ENCODE data around the gene UBE3A. TPM values are rescaled to one million over a fixed set of nuclear protein-coding genes. Genes with fewer than 3 reads are reported as not detected.
A peak's percentile ranks its signal among the peaks of the same experiment; 100 is the strongest.
"Not testable (repeated sequence)": the region's sequence is repeated elsewhere in the genome, so short reads cannot be mapped to it uniquely, and the experiment has no call there.

UBE3A gene
- polyA plus RNA-seq, 4 donors: 14.6 to 52.5 (median 17.6) TPM

DNA sequence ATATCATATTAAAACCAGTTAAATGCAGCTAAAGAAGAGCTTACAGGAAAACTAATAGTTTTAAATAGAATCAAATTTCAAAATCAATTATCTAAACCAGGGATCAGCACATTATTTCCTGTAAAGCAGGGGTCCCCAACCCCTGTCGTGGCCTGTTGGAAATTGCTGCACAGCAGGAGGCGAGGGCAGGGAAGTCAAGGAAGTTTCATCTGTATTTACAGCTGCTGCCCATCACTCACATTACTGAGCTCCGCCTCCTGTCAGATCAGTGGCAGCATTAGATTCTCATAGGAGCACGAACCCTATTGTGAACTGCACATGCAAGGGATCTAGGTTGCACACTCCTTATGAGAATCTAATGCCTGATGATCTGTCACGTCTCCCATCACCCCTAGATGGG lies 14.4 kb upstream of the UBE3A start:
- H3K27me3 ChIP-seq (ENCODE audit: control insufficient read depth in 3 of 3, insufficient read depth in 3 of 3, low read length in 3 of 3); H3K9me3 ChIP-seq (ENCODE audit: control insufficient read depth in 2 of 2, insufficient read depth in 1 of 2, low read depth in 1 of 2, low read length in 1 of 2); H3K4me3 ChIP-seq (ENCODE audit: low read depth in 1 of 3, low read length in 3 of 3); H3K27ac ChIP-seq (ENCODE audit: low read depth in 1 of 3, low read length in 2 of 3); DNase-seq; FAIRE-seq; H3K4me1 ChIP-seq (ENCODE audit: control insufficient read depth in 3 of 3, insufficient read depth in 2 of 3, low read depth in 1 of 3, low read length in 2 of 3); H3K36me3 ChIP-seq (ENCODE audit: control insufficient read depth in 3 of 3, insufficient read depth in 2 of 3, low read depth in 1 of 3, low read length in 3 of 3): not testable (repeated sequence)
- WGBS, 3 donors: 83 to 84% (median 83%) methylated on average over 4 to 5 of the region's 5 CpGs

DNA sequence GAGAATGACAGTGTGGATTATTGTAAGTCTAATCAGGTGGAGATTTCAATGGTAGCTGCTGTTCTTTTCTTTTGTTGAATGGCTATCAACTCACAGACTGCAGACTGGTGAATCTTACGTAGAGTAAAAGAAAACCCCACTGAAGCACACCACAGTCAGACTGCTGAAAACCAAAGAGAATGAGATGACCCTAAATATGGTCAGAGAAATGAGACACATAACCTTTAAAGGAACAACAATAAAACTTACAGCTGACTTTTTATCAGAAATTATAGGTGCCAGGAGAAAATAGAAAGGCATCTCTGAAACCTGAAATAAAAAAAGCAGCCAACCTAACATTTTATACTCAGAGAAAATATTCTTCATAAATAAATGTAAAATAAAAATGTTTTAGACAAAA lies 12.7 kb upstream of the UBE3A start:
- H3K4me1 ChIP-seq (ENCODE audit: control insufficient read depth in 3 of 3, insufficient read depth in 2 of 3, low read depth in 1 of 3, low read length in 2 of 3): no peaks in the 10 kb centered on the region
- no peaks in the 10 kb centered on the region for H3K27me3 ChIP-seq (ENCODE audit: control insufficient read depth in 3 of 3, insufficient read depth in 3 of 3, low read length in 3 of 3)
- H3K27ac ChIP-seq (ENCODE audit: low read depth in 1 of 3, low read length in 2 of 3): no peak overlapping the region
- no peak for DNase-seq
- 91 to 100% (median 98%) methylated on average over 1 of the region's 1 CpG for WGBS, 3 donors
- no peak for FAIRE-seq
- H3K36me3 ChIP-seq (ENCODE audit: control insufficient read depth in 3 of 3, insufficient read depth in 2 of 3, low read depth in 1 of 3, low read length in 3 of 3): no peaks in the 10 kb centered on the region
- H3K4me3 ChIP-seq (ENCODE audit: low read depth in 1 of 3, low read length in 3 of 3): no peak overlapping the region
- peaks cover 0 to 6% of the 10 kb centered on the region in 2 donors for H3K9me3 ChIP-seq (ENCODE audit: control insufficient read depth in 2 of 2, insufficient read depth in 1 of 2, low read depth in 1 of 2, low read length in 1 of 2)

DNA sequence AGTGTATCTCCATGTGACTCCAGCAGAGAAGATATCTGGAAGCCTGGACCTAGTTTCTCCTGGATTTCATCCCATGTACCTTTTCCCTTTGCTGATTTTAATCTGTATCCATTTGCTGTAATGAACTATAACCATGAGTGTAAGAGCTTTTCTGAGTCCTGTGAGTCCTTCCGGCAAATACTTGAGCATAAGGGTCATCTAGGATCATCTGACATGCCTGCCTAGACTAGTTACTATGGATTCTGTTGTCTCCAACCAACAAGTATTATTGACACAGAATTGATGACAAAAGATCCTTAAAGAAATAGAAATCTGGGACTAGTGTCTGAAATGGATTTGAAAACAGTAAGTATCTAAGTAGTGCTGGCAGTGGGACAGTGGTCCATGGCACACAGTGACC lies 11.3 kb upstream of the UBE3A start:
- DNase-seq: no peak
- 96 to 100% (median 98%) methylated on average over 1 of the region's 1 CpG for whole genome bisulfite sequencing, 3 donors
- no peak for FAIRE-seq
- Histone ChIP-seq H3K27ac (ENCODE audit: low read depth in 1 of 3, low read length in 2 of 3) (no peak overlapping the region), H3K9me3 (ENCODE audit: control insufficient read depth in 2 of 2, insufficient read depth in 1 of 2, low read depth in 1 of 2, low read length in 1 of 2) (peaks cover 0 to 6% of the 10 kb centered on the region in 2 donors), H3K4me3 (ENCODE audit: low read depth in 1 of 3, low read length in 3 of 3) (no peak overlapping the region), H3K4me1 (ENCODE audit: control insufficient read depth in 3 of 3, insufficient read depth in 2 of 3, low read depth in 1 of 3, low read length in 2 of 3) (no peaks in the 10 kb centered on the region), H3K36me3 (ENCODE audit: control insufficient read depth in 3 of 3, insufficient read depth in 2 of 3, low read depth in 1 of 3, low read length in 3 of 3) (no peaks in the 10 kb centered on the region), H3K27me3 (ENCODE audit: control insufficient read depth in 3 of 3, insufficient read depth in 3 of 3, low read length in 3 of 3) (no peaks in the 10 kb centered on the region)

DNA sequence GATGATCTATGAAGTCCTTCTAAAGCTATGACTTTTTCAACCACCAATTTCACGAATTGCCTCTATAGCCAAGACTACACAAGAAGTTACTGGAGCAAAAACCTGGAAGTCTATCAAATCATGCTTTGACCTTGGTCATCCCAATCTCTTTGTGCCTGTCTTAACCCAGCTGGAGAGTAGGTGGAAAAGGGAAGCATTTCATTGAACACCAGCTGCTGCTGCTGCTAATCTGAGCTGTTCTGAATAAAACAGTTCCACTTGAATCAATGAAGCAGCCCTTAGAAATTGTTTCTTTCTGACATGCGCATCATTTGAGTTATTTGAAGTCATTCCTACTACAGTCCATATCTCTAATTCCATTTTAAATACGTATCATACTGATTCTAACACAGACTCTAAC lies 7.3 kb upstream of the UBE3A start:
- WGBS, 3 donors: 87 to 93% (median 91%) methylated on average over 3 of the region's 3 CpGs
- DNase-seq (no peak), FAIRE-seq (no peak)
- Histone ChIP-seq H3K36me3 (ENCODE audit: control insufficient read depth in 3 of 3, insufficient read depth in 2 of 3, low read depth in 1 of 3, low read length in 3 of 3) (no peaks in the 10 kb centered on the region), H3K9me3 (ENCODE audit: control insufficient read depth in 2 of 2, insufficient read depth in 1 of 2, low read depth in 1 of 2, low read length in 1 of 2) (peaks cover 0 to 4% of the 10 kb centered on the region in 2 donors), H3K27ac (ENCODE audit: low read depth in 1 of 3, low read length in 2 of 3) (no peak overlapping the region), H3K27me3 (ENCODE audit: control insufficient read depth in 3 of 3, insufficient read depth in 3 of 3, low read length in 3 of 3) (no peaks in the 10 kb centered on the region), H3K4me3 (ENCODE audit: low read depth in 1 of 3, low read length in 3 of 3) (no peak overlapping the region), H3K4me1 (ENCODE audit: control insufficient read depth in 3 of 3, insufficient read depth in 2 of 3, low read depth in 1 of 3, low read length in 2 of 3) (no peaks in the 10 kb centered on the region)

DNA sequence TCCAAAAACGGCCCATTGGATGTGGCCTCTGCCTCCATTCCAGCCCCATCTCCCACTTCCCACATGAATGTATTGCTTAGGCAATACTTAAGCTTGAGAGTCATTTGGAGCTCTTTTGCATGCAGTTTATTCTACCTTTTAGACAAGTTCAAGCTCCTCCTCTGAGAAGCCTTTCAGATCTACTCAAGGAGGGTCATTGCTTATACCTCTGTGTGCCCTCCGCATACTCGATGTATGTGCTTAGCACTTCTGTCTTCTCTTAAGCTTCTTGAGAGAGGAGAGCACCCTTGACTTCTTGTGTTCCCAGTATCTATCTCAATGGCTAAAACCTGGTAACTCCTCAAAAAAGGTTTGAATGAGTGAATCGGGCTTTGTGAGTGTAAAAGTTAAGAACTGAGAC lies 6.6 kb upstream of the UBE3A start:
- FAIRE-seq: no peak
- Histone ChIP-seq H3K4me1 (ENCODE audit: control insufficient read depth in 3 of 3, insufficient read depth in 2 of 3, low read depth in 1 of 3, low read length in 2 of 3) (no peaks in the 10 kb centered on the region), H3K9me3 (ENCODE audit: control insufficient read depth in 2 of 2, insufficient read depth in 1 of 2, low read depth in 1 of 2, low read length in 1 of 2) (no peaks in the 10 kb centered on the region), H3K36me3 (ENCODE audit: control insufficient read depth in 3 of 3, insufficient read depth in 2 of 3, low read depth in 1 of 3, low read length in 3 of 3) (no peaks in the 10 kb centered on the region), H3K27ac (ENCODE audit: low read depth in 1 of 3, low read length in 2 of 3) (no peak overlapping the region), H3K4me3 (ENCODE audit: low read depth in 1 of 3, low read length in 3 of 3) (no peak overlapping the region), H3K27me3 (ENCODE audit: control insufficient read depth in 3 of 3, insufficient read depth in 3 of 3, low read length in 3 of 3) (no peaks in the 10 kb centered on the region)
- DNase-seq: no peak
- 81 to 88% (median 84%) methylated on average over 4 of the region's 4 CpGs for WGBS, 3 donors

GRCh38 chr15:25441111-25441510 lies 2.3 kb upstream of the UBE3A start:
- Histone ChIP-seq H3K27ac (ENCODE audit: low read depth in 1 of 3, low read length in 2 of 3) (no peak overlapping the region), H3K4me3 (ENCODE audit: low read depth in 1 of 3, low read length in 3 of 3) (no peak overlapping the region), H3K36me3 (ENCODE audit: control insufficient read depth in 3 of 3, insufficient read depth in 2 of 3, low read depth in 1 of 3, low read length in 3 of 3) (no peaks in the 10 kb centered on the region), H3K9me3 (ENCODE audit: control insufficient read depth in 2 of 2, insufficient read depth in 1 of 2, low read depth in 1 of 2, low read length in 1 of 2) (no peaks in the 10 kb centered on the region), H3K27me3 (ENCODE audit: control insufficient read depth in 3 of 3, insufficient read depth in 3 of 3, low read length in 3 of 3) (no peaks in the 10 kb centered on the region), H3K4me1 (ENCODE audit: control insufficient read depth in 3 of 3, insufficient read depth in 2 of 3, low read depth in 1 of 3, low read length in 2 of 3) (no peaks in the 10 kb centered on the region)
- FAIRE-seq: no peak
- DNase-seq: peak; percentile 9 to 16

GRCh38 chr15:25439369-25439836 lies 579 bp upstream of the UBE3A start:
- Histone ChIP-seq H3K36me3 (ENCODE audit: control insufficient read depth in 3 of 3, insufficient read depth in 2 of 3, low read depth in 1 of 3, low read length in 3 of 3) (no peaks in the 10 kb centered on the region), H3K4me3 (ENCODE audit: low read depth in 1 of 3, low read length in 3 of 3) (peak overlapping the region; percentile 69 to 87 (median 84)), H3K4me1 (ENCODE audit: control insufficient read depth in 3 of 3, insufficient read depth in 2 of 3, low read depth in 1 of 3, low read length in 2 of 3) (peaks cover 0 to 8% (median 3%) of the 10 kb centered on the region in 3 donors), H3K27me3 (ENCODE audit: control insufficient read depth in 3 of 3, insufficient read depth in 3 of 3, low read length in 3 of 3) (no peaks in the 10 kb centered on the region), H3K27ac (ENCODE audit: low read depth in 1 of 3, low read length in 2 of 3) (peak overlapping the region; percentile 89 to 97 (median 96)), H3K9me3 (ENCODE audit: control insufficient read depth in 2 of 2, insufficient read depth in 1 of 2, low read depth in 1 of 2, low read length in 1 of 2) (peaks cover 0 to 4% of the 10 kb centered on the region in 2 donors)
- FAIRE-seq (no peak), DNase-seq (peak in 1 of 2 donors; percentile 76)
- 2 to 7% (median 3%) methylated on average over 14 of the region's 14 CpGs for WGBS, 3 donors

DNA sequence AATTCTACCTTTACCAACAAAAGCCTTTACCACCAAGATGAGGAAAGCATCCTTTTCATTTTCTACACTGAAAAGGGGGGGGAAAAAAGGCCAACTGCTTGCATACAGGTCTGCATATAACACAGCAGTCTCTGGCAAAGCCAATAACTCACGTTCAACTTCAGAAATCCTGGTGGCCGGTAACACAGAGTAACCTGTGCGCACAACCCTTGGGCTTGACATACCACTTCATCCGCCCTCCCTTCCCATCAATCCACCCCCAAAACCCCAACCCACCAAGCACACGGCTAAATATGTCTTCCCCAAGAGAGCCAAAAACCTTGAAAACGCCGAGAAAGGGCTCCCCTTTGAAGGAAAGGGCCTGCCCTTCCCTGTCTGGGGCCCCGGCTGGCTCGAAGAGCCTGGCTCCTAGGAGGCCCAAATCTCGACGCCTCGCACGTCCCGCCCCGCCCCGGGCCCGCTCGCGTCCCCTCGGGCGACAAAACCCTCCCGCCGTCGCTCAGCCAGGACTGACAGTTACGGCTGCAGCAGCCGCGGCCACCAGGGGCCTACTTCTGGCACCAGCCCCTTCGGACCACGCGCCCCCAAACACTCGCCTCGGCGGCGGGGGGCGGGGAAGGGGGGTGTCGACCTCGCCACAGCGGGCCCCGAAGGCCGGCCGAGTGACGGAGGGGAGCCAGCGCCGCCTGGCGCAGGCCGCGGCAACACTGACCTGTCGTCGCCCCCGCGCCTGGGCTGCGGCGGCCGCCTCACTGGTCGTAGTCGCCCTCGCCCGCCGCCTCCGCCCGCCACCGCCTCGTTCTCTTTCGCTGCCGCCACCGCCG lies 835 bp downstream of the UBE3A start:
- Histone ChIP-seq H3K4me3 (ENCODE audit: low read depth in 1 of 3, low read length in 3 of 3) (peak overlapping the region; percentile 84 to 98 (median 85)), H3K36me3 (ENCODE audit: control insufficient read depth in 3 of 3, insufficient read depth in 2 of 3, low read depth in 1 of 3, low read length in 3 of 3) (no peaks in the 10 kb centered on the region), H3K9me3 (ENCODE audit: control insufficient read depth in 2 of 2, insufficient read depth in 1 of 2, low read depth in 1 of 2, low read length in 1 of 2) (peaks cover 0 to 4% of the 10 kb centered on the region in 2 donors), H3K4me1 (ENCODE audit: control insufficient read depth in 3 of 3, insufficient read depth in 2 of 3, low read depth in 1 of 3, low read length in 2 of 3) (peaks cover 0 to 8% (median 3%) of the 10 kb centered on the region in 3 donors), H3K27ac (ENCODE audit: low read depth in 1 of 3, low read length in 2 of 3) (peak overlapping the region; percentile 90 to 99 (median 93)), H3K27me3 (ENCODE audit: control insufficient read depth in 3 of 3, insufficient read depth in 3 of 3, low read length in 3 of 3) (no peaks in the 10 kb centered on the region)
- FAIRE-seq: no peak
- WGBS, 3 donors: 0 to 1% (median 0%) methylated on average over 60 to 67 of the region's 67 CpGs
- DNase-seq: peak; percentile 37 to 86
